Measurements from ENCODE around the gene PTGER3.

Gene PTGER3

GRCh38 chr1:71047635-71048607 is at the start of gene PTGER3:
Gene PTGER3 (minus strand): TSS chr1:71047816. CDS start chr1:71047577, 239 bp downstream.
- DNase-seq (ENCODE audit: low read depth), result no peak

- DNase-seq (ENCODE audit: low read depth), result no peak
These were observed 47.3 kb upstream of the PTGER3 start for GRCh38 chr1:71094913-71095312.

GRCh38 chr1:71093938-71094337 is 46.3 kb upstream of the PTGER3 start:
- DNase-seq (ENCODE audit: low read depth), result no peak

- DNase-seq (ENCODE audit: low read depth), result peak; percentile 57
These were observed 42.1 kb upstream of the PTGER3 start for GRCh38 chr1:71089536-71090270.

GRCh38 chr1:71088645-71089287 is 41.1 kb upstream of the PTGER3 start:
- no peak for DNase-seq (ENCODE audit: low read depth)

GRCh38 chr1:71087713-71088112 is 40.1 kb upstream of the PTGER3 start:
- no peak for DNase-seq (ENCODE audit: low read depth)

- no peak for DNase-seq (ENCODE audit: low read depth)
These were observed 39.4 kb upstream of the PTGER3 start for GRCh38 chr1:71087060-71087459.

- no peak for DNase-seq (ENCODE audit: low read depth)
These were observed 38.7 kb upstream of the PTGER3 start for GRCh38 chr1:71086331-71086730.

- DNase-seq (ENCODE audit: low read depth), result no peak
These were observed 35.7 kb upstream of the PTGER3 start for GRCh38 chr1:71083271-71083670.

GRCh38 chr1:71081697-71082080 is 34.1 kb upstream of the PTGER3 start:
- DNase-seq (ENCODE audit: low read depth), result no peak

GRCh38 chr1:71080739-71081696 is 33.4 kb upstream of the PTGER3 start, which contains the start of gene ZRANB2:
Gene ZRANB2 (minus strand): TSS chr1:71081035. CDS start chr1:71080995, 40 bp downstream.
- DNase-seq (ENCODE audit: low read depth), result peak; percentile 95

- DNase-seq (ENCODE audit: low read depth), result no peak
These were observed 32.7 kb upstream of the PTGER3 start for GRCh38 chr1:71080230-71080738.

- no peak for DNase-seq (ENCODE audit: low read depth)
These were observed 27.1 kb upstream of the PTGER3 start for GRCh38 chr1:71074681-71075080.

GRCh38 chr1:71072273-71072672 is 24.7 kb upstream of the PTGER3 start:
- DNase-seq (ENCODE audit: low read depth), result no peak

GRCh38 chr1:71071720-71072119 is 24.1 kb upstream of the PTGER3 start:
- DNase-seq (ENCODE audit: low read depth), result no peak

- no peak for DNase-seq (ENCODE audit: low read depth)
These were observed 21.0 kb upstream of the PTGER3 start for GRCh38 chr1:71068325-71069240.

GRCh38 chr1:71054791-71055190 is 7.2 kb upstream of the PTGER3 start:
- DNase-seq (ENCODE audit: low read depth), result no peak

GRCh38 chr1:71054281-71054731 is 6.7 kb upstream of the PTGER3 start:
- no peak for DNase-seq (ENCODE audit: low read depth)

GRCh38 chr1:71053758-71054157 is 6.1 kb upstream of the PTGER3 start:
- DNase-seq (ENCODE audit: low read depth), result no peak

- no peak for DNase-seq (ENCODE audit: low read depth)
These were observed 5.5 kb upstream of the PTGER3 start for GRCh38 chr1:71053146-71053545.
